GM19099 (cell line): ENCODE data around the gene MPP1.

Experiments used
- POLR2A ChIP-seq: IDR thresholded peaks from 3 replicates; pipeline ENCODE4 v1.6.1; 2011; ENCODE audit warnings: low read depth; ENCODE audit not compliant: insufficient read length; ENCODE audit errors: extremely low read depth

The MPP1 gene

DNA sequence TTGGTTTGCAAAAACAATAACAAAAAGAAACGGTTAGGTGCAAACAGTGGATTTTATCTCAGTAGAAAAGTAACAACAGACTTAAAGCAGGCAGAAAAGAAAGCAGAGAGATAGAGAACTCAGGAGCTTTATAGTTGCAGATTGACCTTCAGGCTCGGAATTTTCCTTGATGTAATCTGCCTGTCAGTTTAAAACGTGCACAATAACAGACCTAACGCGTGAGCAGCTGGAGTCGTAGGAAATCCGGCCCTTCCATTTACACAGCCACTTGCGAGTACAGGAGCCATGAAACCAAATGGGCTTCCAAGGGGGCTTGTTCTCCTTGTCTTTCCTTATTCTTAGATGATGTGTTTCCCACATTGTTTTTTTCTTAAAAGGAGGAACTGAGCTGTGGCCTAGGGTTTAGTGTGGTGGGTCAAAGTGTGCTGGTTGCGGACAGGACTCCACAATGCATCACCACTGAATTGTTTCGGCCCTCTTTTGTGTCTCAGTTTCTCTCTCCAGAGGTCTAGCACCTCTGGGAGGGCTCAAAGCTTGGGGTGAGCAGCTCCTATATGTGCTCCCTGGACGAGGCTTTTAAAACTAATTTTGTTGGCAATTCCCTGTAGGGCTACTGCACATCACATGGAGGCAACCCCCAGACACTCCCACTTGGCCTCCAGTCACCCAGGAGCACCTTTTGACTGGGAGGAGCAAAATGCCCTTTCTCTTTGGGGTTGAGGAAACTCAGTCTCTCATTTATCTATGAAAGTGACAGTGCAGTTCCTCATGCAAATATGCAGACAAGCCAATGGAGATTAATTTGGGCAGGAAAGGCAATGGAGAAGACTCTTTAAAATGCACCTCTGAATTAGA, 13.9 kb upstream of the MPP1 start:
- TF ChIP-seq POLR2A: no peak

DNA sequence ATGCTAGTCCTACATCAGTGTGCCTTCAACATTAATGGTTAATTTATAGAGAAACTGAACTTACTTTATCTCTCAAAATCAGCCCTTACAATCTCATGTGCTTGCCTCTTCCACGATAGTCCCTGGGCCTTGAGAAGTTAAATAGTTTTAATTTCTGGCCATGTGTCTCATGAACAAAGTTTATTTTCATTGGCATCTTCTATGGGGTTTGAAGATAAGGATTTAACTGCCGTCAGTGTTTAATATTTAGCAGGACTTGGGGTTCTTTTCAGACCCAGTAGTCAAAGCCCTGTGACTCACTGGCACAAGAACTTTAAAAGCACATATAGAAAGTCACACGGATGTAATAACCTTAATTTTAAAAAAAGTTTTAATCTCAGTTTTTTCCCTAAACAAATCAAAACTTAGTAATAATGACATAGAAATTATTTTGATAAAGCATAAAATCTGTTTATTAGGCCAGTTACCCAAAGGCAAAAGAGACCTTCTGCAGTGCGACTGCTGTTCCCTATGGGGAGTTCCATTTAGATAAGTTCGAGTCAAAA, 10.1 kb upstream of the MPP1 start:
- TF ChIP-seq POLR2A: no peak

DNA sequence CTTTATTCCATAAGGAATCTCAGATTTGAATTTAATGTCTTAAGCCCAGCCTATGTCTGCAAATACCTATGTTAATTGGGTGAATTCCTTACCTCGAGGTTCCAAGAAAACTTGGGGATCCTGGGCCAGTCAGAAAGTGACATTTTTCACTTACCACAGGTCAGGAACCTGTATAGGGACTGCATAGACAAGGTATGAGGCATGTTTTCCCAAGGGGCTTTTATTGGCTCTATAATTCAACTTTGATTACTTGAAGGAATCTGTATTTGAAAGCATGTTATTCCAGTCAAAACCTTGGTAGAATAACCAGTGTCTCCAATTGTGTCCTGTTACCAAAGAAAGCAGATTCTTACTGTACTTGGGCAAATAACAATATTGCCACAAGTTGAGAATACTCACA, 8.5 kb upstream of the MPP1 start:
- TF ChIP-seq POLR2A: no peak

DNA sequence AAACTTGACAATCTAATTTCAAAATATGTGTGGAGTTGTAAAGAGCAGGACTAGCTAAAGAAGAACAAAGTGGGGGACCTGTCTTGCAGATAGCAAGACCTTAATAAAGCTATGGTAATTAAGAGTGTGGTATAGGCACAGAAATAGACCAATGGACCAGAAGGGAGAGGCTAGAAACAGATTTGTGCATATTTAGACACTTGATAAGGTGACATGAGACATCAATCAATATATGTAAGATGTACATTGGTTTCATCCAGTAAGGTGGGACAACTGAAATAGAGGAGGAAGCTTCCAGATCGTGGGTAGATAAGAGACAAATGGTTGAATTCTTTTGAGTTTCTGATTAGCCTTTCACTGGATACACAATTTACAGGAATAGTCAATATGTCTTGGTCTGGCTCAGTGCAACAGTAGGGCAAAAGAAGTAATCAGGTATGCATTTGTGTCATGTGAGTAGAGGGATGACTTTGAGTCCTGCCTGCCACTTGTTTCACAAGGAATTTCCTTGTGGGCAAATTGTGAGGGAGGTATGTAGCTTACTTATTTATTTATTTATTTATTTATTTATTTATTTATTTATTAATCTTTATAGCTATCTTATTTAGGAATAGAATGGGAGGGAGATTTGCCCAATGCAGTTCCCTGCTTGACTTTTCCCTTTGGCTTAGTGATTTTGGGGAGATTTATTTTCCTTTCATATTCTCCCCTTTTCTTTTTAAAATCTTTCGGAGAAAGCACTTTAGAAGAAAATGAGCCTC, 7.2 kb upstream of the MPP1 start:
- TF ChIP-seq POLR2A: no peak

DNA sequence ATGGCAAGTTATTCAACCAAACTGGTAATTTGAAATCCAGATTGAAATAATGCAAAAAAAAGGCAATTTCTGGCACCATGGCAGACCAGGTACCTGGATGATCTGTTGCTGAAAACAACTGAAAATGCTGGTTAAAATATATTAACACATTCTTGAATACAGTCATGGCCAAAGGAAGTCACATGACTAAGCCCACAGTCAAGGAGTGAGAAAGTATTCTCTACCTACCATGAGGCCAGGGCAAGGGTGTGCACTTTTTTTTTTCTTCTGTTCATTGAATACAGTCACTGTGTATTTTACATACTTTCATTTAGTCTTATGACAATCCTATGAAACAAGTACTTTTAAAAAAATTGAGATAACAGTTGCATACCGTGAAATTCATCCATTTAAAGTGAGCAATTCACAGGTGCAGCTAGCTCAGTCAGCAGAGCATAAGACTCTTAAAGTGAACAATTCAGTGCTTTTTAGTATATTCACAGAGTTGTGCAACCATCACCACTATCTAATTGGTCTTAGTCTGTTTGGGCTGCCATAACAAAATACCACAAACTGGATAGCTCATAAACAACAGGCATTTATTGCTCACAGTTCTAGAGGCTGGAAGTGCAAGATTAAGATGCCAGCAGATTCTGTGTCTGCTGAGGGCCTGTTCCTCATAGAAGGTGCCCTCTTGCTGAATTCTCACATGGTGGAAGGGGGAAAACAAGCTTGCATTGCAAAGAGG, 4.8 kb upstream of the MPP1 start:
- no peak for TF ChIP-seq POLR2A

DNA sequence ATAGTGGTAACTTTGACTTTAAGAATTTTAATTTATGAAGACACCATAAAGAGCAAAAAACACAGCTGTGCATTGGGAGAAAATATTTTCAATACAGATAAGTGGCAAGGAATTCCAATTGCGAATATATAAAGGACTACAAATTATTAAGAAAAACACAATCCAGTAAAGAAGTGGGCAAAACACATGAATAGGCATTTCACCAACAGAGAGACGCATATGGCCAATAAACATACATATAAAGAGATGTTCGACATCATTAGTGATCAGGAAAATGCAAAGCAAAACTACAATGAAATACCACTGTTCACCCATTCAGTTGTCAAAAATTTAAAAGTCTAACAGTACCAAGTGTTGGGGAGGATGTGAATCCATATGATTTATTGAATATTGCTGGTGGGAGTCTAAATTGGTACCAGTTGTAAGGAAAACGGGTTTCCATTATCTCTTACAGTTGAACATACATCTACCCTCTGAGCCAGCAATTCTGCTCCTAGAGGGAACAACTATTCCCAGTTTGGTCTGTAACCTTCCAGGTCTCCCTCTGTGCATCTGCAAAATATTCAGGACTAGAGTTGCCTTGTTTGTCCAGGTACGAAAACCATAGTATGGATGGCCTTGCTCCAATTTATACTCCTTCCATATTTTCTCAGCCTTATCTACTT, 1.7 kb upstream of the MPP1 start:
- TF ChIP-seq POLR2A: no peak

DNA sequence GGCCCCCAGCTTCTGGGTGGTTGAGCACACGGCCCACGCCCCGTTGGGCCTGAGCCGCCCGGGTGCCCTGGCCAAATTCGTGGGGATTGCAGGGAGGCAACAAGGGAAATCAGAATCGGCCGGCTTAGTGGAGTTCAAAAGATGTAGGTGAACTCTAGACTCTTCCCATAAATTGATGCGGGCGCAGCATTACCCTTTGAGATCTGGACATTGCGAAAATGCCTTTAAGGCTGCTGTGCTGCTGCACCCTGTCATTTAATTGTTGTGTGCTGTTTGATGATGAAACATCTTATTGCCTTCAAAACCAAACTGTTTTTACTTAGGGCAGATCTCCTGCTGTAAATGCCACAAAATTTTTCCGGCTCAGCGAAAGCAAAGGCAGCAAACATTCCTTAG, 409 bp upstream of the MPP1 start:
- no peak for TF ChIP-seq POLR2A

DNA sequence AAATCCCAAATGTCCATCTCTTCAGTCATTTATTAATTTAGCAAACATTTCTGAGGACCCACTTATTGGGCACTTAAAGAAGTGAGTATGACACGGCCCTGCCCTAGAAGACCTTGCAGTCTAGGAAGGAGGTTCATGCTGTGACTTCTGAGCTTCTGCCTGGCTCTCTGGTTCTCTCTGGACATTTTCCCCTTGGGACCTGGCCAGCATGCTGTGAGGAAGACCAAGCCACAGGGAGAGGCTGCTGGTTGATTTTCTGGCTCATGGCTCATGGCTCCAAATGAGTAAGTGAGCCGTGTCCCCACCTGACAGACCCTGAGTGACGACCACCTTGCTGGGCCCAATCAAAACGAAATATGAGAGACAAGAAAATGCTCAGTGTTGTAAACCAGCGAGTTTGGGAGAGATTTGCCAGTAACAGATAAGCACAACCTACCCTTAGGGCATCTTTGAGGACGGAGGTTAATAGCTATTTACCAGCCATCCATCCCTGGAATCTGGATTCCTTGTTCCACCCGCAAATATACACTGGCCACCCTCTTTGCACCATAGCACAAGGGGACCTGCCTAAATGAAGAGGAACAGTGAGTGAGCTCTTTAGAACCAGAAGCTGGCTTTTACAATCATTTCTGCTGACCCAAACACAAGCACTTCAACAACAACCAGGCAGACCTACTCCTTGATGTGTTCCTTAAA, 876 bp downstream of the MPP1 start:
- no peak for TF ChIP-seq POLR2A

DNA sequence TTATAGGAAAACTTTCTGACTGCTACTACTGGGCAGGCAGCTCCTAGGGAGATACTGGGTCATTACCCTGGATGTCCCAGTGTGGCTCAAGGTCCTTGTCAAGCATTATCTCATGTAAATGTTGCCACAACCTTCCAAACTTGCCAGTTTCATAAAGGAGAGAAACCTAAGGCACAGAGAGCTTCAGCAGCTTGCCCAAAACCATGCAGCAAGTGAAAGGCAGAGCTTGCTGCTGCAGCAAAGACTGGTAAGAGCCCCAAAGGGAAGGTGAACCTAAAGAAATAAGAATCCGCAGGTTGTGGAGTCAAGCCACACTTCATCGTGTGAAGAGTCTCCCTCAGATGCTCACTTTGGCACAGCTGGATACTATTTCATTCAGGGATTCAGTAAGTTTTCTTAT, 2.3 kb downstream of the MPP1 start:
- no peak for TF ChIP-seq POLR2A

DNA sequence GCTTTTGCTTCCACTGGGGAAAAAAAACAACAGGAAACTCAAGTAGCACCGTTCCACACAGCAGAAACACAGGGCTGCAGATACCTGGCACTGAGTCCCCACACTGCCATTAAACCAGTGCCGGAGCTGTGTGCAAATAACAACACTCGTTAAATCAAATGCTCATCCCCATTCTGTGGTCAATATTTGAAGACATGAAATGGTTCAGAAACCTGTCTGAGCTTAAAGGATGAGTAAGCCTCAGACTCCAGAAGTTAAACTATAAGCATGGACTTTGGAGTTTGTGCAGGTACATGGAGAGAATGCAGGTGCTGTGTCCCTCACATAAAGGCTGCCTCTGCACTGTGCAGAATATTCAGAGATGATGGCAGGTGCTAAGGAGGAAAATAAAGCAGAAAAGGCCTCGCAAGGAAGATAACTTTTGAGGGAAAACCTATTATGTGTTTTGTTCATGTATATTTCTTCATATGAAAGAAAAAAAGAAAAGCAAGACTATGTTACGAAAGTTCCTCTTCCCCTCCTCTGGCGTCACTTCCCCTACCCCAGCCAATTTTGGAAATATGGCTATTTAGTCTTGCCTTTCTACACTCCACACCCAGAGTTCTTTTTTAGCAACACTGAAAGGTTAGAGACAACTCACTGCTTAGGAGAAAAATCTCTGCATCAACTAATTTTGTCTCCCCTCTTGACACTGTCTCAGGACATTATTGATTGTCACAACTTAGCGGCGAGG, 4.6 kb downstream of the MPP1 start:
- TF ChIP-seq POLR2A: no peak

DNA sequence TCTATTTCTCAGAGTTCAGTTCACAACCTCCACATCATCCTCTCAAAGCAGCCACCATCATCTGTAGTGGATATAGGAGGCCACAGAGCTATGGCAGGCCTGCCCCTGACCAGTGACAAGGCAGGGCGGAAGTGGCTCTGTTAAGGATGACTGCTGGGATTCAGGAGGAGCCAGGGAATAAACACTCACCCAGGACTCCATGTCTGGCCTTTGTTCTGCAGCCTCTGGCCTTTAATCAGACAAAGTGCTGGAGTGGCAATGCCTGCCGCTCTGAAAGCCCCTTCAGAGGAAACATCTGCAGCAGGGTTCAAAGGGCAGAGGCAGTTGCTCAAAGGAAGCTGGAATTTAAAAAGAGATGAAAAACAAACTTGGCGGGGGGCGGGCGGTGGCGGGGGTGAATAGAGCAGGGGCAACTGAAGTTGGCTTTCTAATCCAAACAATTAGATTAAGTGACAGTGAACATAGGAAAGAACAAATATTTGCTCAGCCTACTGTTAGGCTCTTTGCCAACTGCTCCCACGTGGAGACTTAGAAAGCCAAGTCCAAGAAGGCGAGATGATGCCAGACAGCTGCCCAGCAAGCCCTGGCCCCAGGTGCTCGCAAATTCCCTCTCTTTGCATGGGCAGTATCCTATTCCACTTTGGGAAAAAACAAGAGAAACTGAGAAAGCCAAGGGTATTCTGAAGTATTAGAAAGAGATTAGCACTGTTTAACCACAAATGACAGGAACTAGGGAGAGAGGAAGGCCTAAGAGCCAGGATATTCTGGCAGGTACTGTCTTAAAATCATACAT, 5.5 kb downstream of the MPP1 start:
- no peak for TF ChIP-seq POLR2A

DNA sequence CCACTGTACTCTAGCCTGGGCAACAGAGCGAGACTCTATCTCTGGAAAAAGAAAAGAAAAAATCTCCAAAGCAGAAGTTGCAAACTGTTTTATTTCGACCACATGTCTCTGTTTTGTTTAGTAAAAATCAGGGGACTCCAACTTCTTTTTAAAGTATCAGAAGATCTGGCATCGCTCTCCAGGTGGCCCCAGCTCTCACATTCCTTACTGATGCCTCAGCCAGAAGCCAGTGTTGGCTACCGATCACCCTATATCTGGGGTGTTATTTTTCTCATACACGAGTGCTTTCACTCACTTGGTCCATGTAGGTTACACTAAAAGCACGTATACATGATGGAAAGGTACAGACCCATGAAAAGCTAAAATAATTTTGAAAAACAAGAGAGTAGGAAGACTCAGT, 8.3 kb downstream of the MPP1 start:
- TF ChIP-seq POLR2A: no peak

DNA sequence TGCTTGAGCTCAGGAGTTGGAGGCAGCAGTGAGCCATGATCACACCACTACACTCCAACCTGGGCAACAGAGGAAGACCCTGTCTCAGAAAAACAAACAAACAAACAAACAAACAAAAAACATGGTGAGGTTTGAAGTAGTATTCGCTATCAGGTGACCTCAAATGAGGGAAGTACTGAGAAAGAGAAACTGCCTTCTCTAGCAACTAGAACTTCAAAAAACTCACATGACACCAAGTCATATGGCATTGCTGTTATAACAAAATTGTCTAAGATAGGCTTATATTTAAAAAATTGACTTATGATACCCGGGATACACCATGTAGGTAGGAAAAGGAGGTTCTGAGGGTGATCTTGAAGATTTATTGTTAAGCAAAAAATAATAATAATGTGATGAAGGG, 10.3 kb downstream of the MPP1 start:
- no peak for TF ChIP-seq POLR2A
